Measurements from ENCODE around the gene PLEKHA7. TPM values are rescaled to one million over a fixed set of nuclear protein-coding genes. Genes with fewer than 3 reads are reported as not detected.

The PLEKHA7 gene
- total and polyA plus RNA-seq, 2 of the 4 experiments (the other 2 are of a cell fraction), result 0.12 TPM; not detected in 1

DNA sequence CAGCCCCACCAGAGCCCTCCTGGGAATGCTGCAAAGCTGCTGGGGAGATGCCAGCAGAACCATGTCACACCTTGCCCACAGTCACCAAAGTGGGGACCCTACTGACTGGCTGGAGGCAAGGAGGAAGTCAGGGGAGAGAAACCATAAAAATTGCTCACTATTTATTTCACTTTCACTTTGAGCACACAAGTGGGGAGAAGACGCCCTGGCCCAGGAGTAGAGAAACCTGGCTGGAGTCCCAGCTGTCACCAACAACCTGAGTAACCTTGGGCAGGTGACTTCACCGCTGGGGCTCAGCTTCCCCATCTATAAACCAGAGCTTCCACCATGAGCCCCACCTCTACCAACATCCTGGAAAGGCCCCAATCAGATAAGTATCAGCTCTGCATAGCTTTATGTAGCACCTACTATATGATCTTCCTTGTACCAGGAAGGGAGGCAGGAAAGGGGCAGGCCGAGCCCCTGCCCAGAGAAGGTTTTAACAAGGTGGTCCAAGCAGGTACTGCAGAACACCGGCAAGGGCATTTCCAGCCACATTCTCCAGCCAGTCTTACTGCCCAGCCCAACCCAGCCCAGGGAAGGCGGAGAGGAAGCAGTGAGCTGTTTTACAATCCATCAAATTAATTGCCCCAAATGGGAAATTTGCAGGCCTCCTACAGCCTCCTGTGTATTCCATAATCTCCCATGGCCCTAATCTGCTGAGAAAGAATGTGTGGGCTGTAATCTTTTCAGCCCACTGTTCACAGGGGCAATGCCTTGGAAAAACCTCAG is 27.6 kb downstream of the PLEKHA7 start:
- no CpG with 5 or more reads among the region's 5 CpGs for WGBS, 2 experiments (ENCODE audit: extremely low coverage in 2 of 2, insufficient read length in 1 of 2)

More for the DNA sequence above, 27.6 kb downstream of the PLEKHA7 start:
- no peak overlapping the region for H3K14ac ChIP-seq (replicated peaks; ENCODE audit: low read depth, low read length)
- H4K8ac ChIP-seq (ENCODE audit: low read depth in 2 of 2, low read length in 2 of 2), result no peak overlapping the region
- no peak overlapping the region for H2AK5ac ChIP-seq (ENCODE audit: low read depth, low read length)
- no peaks in the 10 kb centered on the region for H3K4me1 ChIP-seq (ENCODE audit: control insufficient read depth, insufficient read depth, low read length)
- no peaks in the 10 kb centered on the region; the same call in none of the 2 replicates for H3K27me3 ChIP-seq (ENCODE audit: control insufficient read depth, insufficient read depth, low read length)
- H3K56ac ChIP-seq (ENCODE audit: extremely low read depth, insufficient read depth, low read length), result no peak overlapping the region
- H2BK20ac ChIP-seq (ENCODE audit: low read depth, low read length), result no peak overlapping the region
- dilution Hi-C loops (cut with HindIII; ENCODE audit: low sequenced_read_pairs, unreplicated experiment), result no loop called here
- in situ Hi-C loops (cut with MboI; ENCODE audit: low sequenced_read_pairs), result no loop called here
- no peak for DNase-seq
- CTCF ChIA-PET, result no interaction called here
- no peak overlapping the region for H2BK5ac ChIP-seq (ENCODE audit: low read depth, low read length, poor library complexity, severe bottlenecking)
- H4K20me1 ChIP-seq (ENCODE audit: insufficient read depth, low read length), result no peaks in the 10 kb centered on the region
- H3K27ac ChIP-seq (ENCODE audit: insufficient read depth, low read length), result no peak overlapping the region
- H3K4ac ChIP-seq (ENCODE audit: low read depth, low read length), result no peak overlapping the region
- TF ChIP-seq MXI1 (IDR thresholded peaks at IDR 0.05; ENCODE audit: borderline replicate concordance, low read depth, low read length) (no peak), FOS (IDR thresholded peaks at IDR 0.05; ENCODE audit: low read depth, low read length) (no peak), ELK1 (IDR thresholded peaks at IDR 0.05; ENCODE audit: borderline replicate concordance, low read depth, low read length) (no peak), RFX5 (IDR thresholded peaks at IDR 0.05; ENCODE audit: low read depth, low read length) (no peak), RCOR1 (IDR thresholded peaks at IDR 0.05; ENCODE audit: insufficient replicate concordance, low read length) (no peak), POLR2A (IDR thresholded peaks at IDR 0.05; ENCODE audit: low read depth, low read length) (no peak), CEBPB (IDR thresholded peaks at IDR 0.05; ENCODE audit: low read depth, low read length) (no peak), SMC3 (IDR thresholded peaks at IDR 0.05; ENCODE audit: low read depth, low read length) (no peak), MAFK (IDR thresholded peaks at IDR 0.05; ENCODE audit: low read depth, low read length) (no peak), RAD21 (IDR thresholded peaks at IDR 0.05; ENCODE audit: low read length) (no peak), MAZ (IDR thresholded peaks at IDR 0.05; ENCODE audit: borderline replicate concordance, low read depth, low read length) (no peak), NFE2L2 (IDR thresholded peaks at IDR 0.05; ENCODE audit: low read depth, low read length) (no peak)
- TF ChIP-seq, protein P1, sequence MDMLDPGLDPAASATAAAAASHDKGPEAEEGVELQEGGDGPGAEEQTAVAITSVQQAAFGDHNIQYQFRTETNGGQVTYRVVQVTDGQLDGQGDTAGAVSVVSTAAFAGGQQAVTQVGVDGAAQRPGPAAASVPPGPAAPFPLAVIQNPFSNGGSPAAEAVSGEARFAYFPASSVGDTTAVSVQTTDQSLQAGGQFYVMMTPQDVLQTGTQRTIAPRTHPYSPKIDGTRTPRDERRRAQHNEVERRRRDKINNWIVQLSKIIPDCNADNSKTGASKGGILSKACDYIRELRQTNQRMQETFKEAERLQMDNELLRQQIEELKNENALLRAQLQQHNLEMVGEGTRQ (IDR thresholded peaks at IDR 0.05; ENCODE audit: low read depth, low read length), result no peak
- BruUV-seq (replicated peaks), result no TSS peak
- no peaks in the 10 kb centered on the region for H3K9me3 ChIP-seq (ENCODE audit: control insufficient read depth, insufficient read depth, low read length)
- H2AFZ ChIP-seq (replicated peaks; ENCODE audit: low read length, poor library complexity), result no peak overlapping the region
- no peaks in the 10 kb centered on the region for H3K9me1 ChIP-seq (ENCODE audit: insufficient read depth, low read length)
- no peak overlapping the region for H3K4me3 ChIP-seq (ENCODE audit: insufficient read depth, low read depth, low read length)
- H4K5ac ChIP-seq (ENCODE audit: low read depth, low read length), result no peak overlapping the region
- no peak overlapping the region for H3K4me2 ChIP-seq (ENCODE audit: low read depth, low read length)
- POLR2A ChIA-PET (ENCODE audit: unreplicated experiment), result no interaction called here
- H3K36me3 ChIP-seq (ENCODE audit: control insufficient read depth, insufficient read depth, low read length), result no peaks in the 10 kb centered on the region
- no peak overlapping the region for H2BK15ac ChIP-seq (ENCODE audit: low read depth, low read length)
- H3K18ac ChIP-seq (ENCODE audit: low read depth, low read length), result no peak overlapping the region
- intact Hi-C loops (cut with micrococcal nuclease), result no loop called here
- ATAC-seq (ENCODE audit: low read depth), result no peak
- no peak overlapping the region for H3K23ac ChIP-seq (ENCODE audit: low read depth, low read length)
- H2AK9ac ChIP-seq (replicated peaks; ENCODE audit: low read depth, low read length, poor library complexity), result no peak overlapping the region
- H4K91ac ChIP-seq (ENCODE audit: insufficient read depth, low read depth, low read length), result no peak overlapping the region
- no peaks in the 10 kb centered on the region for H3K79me1 ChIP-seq (ENCODE audit: low read depth in 1 of 2, low read length in 2 of 2)
- no peak overlapping the region for H3K9ac ChIP-seq (ENCODE audit: low read depth, low read length)
- no peak overlapping the region for H2BK120ac ChIP-seq (ENCODE audit: low read depth, low read length)
